Measurements from ENCODE around the gene TTC27. TPM values are rescaled to one million over a fixed set of nuclear protein-coding genes. Genes with fewer than 3 reads are reported as not detected.

The TTC27 gene
- total and polyA plus RNA-seq, 8 donors, result 3.4 to 13.3 (median 9.9) TPM

GRCh38 chr2:32805104-32806095, 177.6 kb downstream of the TTC27 start:
- H3K27ac ChIP-seq, result no peak overlapping the region
- no peak for DNase-seq
- no peak for TF ChIP-seq CTCF (IDR thresholded peaks at IDR 0.05)
- H3K27me3 ChIP-seq, result no peaks in the 10 kb centered on the region
- ATAC-seq, result peak in 3 of 4 donors; percentile 37 to 78 (median 44)
- intact Hi-C loops (cut with DNase I), result no loop called here
- FAIRE-seq, result no peak
- WGBS, 2 donors, result 59 to 62% methylated on average over 4 of the region's 4 CpGs
- no peaks in the 10 kb centered on the region for H3K9me3 ChIP-seq
- H3K4me3 ChIP-seq, result no peak overlapping the region
- peaks cover 0 to 4% (median 0%) of the 10 kb centered on the region in 3 donors for H3K4me1 ChIP-seq
- H3K36me3 ChIP-seq, result no peaks in the 10 kb centered on the region

DNA sequence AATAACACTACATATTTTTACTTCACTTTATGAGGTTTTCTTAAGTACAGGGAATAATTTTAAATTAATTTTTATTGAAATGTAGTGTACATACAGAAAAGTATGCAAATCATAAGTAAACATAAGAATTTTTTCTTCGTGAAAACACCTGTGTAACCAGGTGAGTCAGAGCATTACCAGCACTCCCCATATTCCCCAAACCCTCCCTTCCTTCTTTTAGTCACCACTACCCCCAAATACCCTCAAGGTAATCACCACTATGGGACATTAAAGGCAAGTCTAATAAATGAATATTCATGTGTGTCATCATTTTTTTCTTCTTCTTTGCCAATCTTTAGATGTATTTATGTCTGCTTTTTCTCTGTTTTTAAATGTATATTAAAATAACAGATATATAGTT, 179.0 kb downstream of the TTC27 start:
- Histone ChIP-seq H3K27ac (no peak overlapping the region), H3K36me3 (no peaks in the 10 kb centered on the region), H3K4me3 (no peak overlapping the region), H3K9me3 (no peaks in the 10 kb centered on the region), H3K4me1 (peaks cover 0 to 4% (median 0%) of the 10 kb centered on the region in 3 donors), H3K27me3 (no peaks in the 10 kb centered on the region)
- FAIRE-seq (no peak), ATAC-seq (no peak), DNase-seq (no peak)
- TF ChIP-seq CTCF (IDR thresholded peaks at IDR 0.05), result no peak
- intact Hi-C loops (cut with DNase I), result no loop called here
- 40 to 62% methylated on average over 1 of the region's 1 CpG for WGBS, 2 donors

GRCh38 chr2:32807662-32808061, 179.8 kb downstream of the TTC27 start:
- no peak for FAIRE-seq

DNA sequence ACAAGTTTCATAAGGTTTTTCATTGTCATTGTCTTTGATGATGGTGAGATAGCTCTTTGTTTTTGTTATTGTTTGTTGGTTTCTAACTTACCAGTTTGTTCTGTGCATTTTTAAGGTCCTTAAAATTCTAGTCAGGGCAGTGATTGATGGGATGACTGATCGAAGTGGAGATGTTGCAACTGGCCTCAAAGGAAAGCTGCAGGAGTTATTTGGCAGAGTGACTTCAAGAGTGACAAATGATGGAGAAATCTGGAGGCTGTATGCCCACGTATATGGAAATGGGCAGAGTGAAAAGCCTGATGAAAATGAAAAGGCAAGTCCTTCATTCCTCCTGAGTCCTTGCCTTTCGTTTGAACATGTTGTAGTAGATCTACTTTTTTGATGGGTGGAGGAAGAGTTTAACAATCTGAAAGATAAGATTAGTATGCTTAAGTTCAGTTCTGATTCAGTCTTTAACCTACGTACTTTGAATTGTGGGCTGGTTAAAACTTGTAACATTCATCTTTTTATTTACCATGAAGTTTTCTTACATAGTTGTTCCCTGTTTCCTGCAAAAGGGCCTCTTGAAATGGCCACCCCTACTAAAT, 183.2 kb downstream of the TTC27 start:
- H3K4me3 ChIP-seq, result no peak overlapping the region
- H3K27me3 ChIP-seq, result no peaks in the 10 kb centered on the region
- H3K27ac ChIP-seq, result no peak overlapping the region
- no peak for FAIRE-seq
- no peak for ATAC-seq
- DNase-seq, result no peak
- H3K4me1 ChIP-seq, result no peaks in the 10 kb centered on the region
- WGBS, 2 donors, result 75 to 78% methylated on average over 4 of the region's 4 CpGs
- H3K36me3 ChIP-seq, result no peaks in the 10 kb centered on the region
- no peak for TF ChIP-seq CTCF (IDR thresholded peaks at IDR 0.05)
- H3K9me3 ChIP-seq, result no peaks in the 10 kb centered on the region
- intact Hi-C loops (cut with DNase I), result no loop called here

More at GRCh38 chr2:32807662-32808061, 179.8 kb downstream of the TTC27 start:
- Histone ChIP-seq H3K4me1 (peaks cover 0 to 4% (median 0%) of the 10 kb centered on the region in 3 donors), H3K27ac (no peak overlapping the region), H3K9me3 (no peaks in the 10 kb centered on the region), H3K27me3 (no peaks in the 10 kb centered on the region), H3K4me3 (no peak overlapping the region), H3K36me3 (no peaks in the 10 kb centered on the region)
- ATAC-seq (no peak), DNase-seq (no peak)
- 89 to 94% methylated on average over 5 of the region's 5 CpGs for WGBS, 2 donors
- intact Hi-C loops (cut with DNase I), result no loop called here
- no peak for TF ChIP-seq CTCF (IDR thresholded peaks at IDR 0.05)

All from pancreas (tissue), 10 donors.